Neural progenitor cell (in vitro differentiated cells): ENCODE data around the gene KANSL3. TPM values are rescaled to one million over a fixed set of nuclear protein-coding genes. Genes with fewer than 3 reads are reported as not detected.

Experiments used
- DNase-seq: peaks from one replicate; pipeline ENCODE4 v3.0.0-alpha.2; 2016; ENCODE audit warnings: low spot score
- H2AFZ ChIP-seq: fragments of 200-600 bp; sonication (generic); replicated peaks from 2 replicates; pipeline ENCODE4 v1.6.1; 2016; ENCODE audit warnings: antibody characterized with exemption
- H3F3A ChIP-seq: fragments of 200-600 bp; sonication (generic); 2 replicates; pipeline ENCODE4 v1.6.1; 2016; ENCODE audit warnings: antibody characterized with exemption, low read depth
- H3K27ac ChIP-seq: fragments of 200-600 bp; sonication (generic); 2 replicates; pipeline ENCODE4 v1.5.1; 2016; ENCODE audit warnings: mild to moderate bottlenecking
- H3K27me3 ChIP-seq: fragments of 200-600 bp; sonication (generic); 2 replicates; pipeline ENCODE4 v1.6.1; 2016; ENCODE audit warnings: mild to moderate bottlenecking, moderate library complexity
- H3K36me3 ChIP-seq: fragments of 200-600 bp; sonication (generic); 2 replicates; pipeline ENCODE4 v1.5.1; 2016
- H3K4me1 ChIP-seq: fragments of 200-600 bp; sonication (generic); 2 replicates; pipeline ENCODE4 v1.6.1; 2016; ENCODE audit warnings: mixed run types
- H3K4me2 ChIP-seq: fragments of 200-600 bp; sonication (generic); 2 replicates; pipeline ENCODE4 v1.6.1; 2016
- H3K4me3 ChIP-seq: fragments of 200-600 bp; sonication (generic); 2 replicates; pipeline ENCODE4 v1.5.1; 2016
- H3K79me2 ChIP-seq: fragments of 200-600 bp; sonication (generic); 2 replicates; pipeline ENCODE4 v1.6.1; 2016; ENCODE audit warnings: low read depth
- H3K9ac ChIP-seq: fragments of 200-600 bp; sonication (generic); 2 replicates; pipeline ENCODE4 v1.6.1; 2016
- H3K9me3 ChIP-seq: fragments of 200-600 bp; sonication (generic); 2 replicates; pipeline ENCODE4 v1.5.1; 2016; ENCODE audit warnings: low read depth
- H4K20me1 ChIP-seq: fragments of 200-600 bp; sonication (generic); 2 replicates; pipeline ENCODE4 v1.6.1; 2016; ENCODE audit warnings: low read depth
- H3K27ac Mint-ChIP-seq: 3 replicates; pipeline ENCODE4 v1.8.0; 2021; ENCODE audit warnings: mixed read lengths
- H3K27me3 Mint-ChIP-seq: 2 replicates; pipeline ENCODE4 v1.8.0; 2022; ENCODE audit warnings: low read depth, mild to moderate bottlenecking, inconsistent platforms, moderate library complexity, mixed read lengths; ENCODE audit not compliant: insufficient read depth
- H3K36me3 Mint-ChIP-seq: 3 replicates; pipeline ENCODE4 v1.8.0; 2021; ENCODE audit warnings: mixed read lengths
- H3K4me1 Mint-ChIP-seq: 3 replicates; pipeline ENCODE4 v1.8.0; 2021; ENCODE audit warnings: mixed read lengths
- H3K4me3 Mint-ChIP-seq: 3 replicates; pipeline ENCODE4 v1.8.0; 2021; ENCODE audit warnings: mild to moderate bottlenecking, moderate library complexity, mixed read lengths
- H3K9me3 Mint-ChIP-seq: 3 replicates; pipeline ENCODE4 v1.8.0; 2020; ENCODE audit warnings: mixed read lengths
- EZH2 ChIP-seq: fragments of 200-600 bp; sonication (generic); IDR thresholded peaks from 2 replicates; pipeline ENCODE4 v1.6.1; 2017; ENCODE audit warnings: antibody characterized with exemption, mild to moderate bottlenecking, moderate library complexity
- EZH2phosphoT487 ChIP-seq: fragments of 200-600 bp; sonication (generic); IDR thresholded peaks from 2 replicates; pipeline ENCODE4 v1.6.1; 2017; ENCODE audit warnings: antibody characterized with exemption
- total RNA-seq: library from RNA; depleted of rRNA; stranded (reverse); fragments of >200 nt; gene quantifications from 2 replicates; pipeline ENCODE4 v1.2.3, GENCODE V29; 2015; ENCODE audit warnings: low replicate concordance
- TF ChIP-seq, protein P1 (sequence below): fragments of 200-600 bp; sonication (generic); IDR thresholded peaks from 2 replicates; pipeline ENCODE4 v1.5.1; 2017; ENCODE audit warnings: antibody characterized with exemption, mild to moderate bottlenecking

Gene KANSL3
- total RNA-seq, 1 donor from 2014 or later: 32.9 TPM

DNA sequence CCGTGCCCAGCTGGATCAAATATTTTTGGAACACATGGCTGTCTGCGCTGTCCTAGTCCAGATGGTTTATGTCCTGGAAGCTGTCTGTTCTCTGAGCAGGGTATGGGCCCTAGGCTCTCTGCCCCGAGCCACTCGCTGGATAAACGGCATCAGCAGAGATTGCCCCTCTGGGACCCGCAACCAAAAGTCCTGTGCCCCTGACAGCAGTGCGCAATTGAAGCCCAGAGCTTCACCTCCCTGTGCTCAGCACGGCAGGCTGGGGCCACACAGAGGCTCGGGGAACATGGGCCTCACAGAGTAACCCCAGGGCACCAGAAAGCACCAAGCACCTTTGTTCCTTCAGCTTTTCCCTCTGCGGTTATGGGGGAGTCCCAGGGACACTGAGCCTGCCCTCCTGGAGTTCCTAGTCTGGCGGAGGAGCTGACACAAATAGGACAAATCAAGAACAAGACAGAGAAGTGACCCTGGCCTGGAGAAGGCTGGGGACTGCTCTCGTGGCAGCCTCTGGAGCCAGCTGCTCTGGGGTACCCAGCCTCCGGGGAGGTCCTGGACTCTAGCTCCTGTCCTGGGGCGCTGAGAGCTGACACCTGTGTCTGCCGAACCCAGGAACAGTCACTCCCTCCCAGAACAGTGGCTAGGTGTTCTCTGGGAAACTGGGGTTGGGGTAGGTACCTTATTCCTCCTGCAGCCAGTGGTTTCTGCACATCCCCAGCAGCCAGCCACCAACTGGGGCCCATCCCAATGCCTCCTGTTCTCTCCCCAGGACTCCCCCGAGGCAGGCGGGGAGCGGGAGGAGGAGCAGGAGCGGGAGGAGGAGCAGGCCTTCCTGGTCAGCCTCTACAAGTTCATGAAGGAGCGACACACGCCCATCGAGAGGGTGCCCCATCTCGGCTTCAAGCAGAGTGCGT, 89.3 kb downstream of the KANSL3 start:
- Histone ChIP-seq H3K4me2 (no peak overlapping the region), H3K79me2 (no peaks in the 10 kb centered on the region), H3K4me3 (no peak overlapping the region), H3K27ac (no peak overlapping the region), H2AFZ (no peak overlapping the region), H4K20me1 (no peaks in the 10 kb centered on the region), H3K9ac (no peak overlapping the region), H3K9me3 (no peaks in the 10 kb centered on the region), H3K4me1 (no peaks in the 10 kb centered on the region), H3K36me3 (no peaks in the 10 kb centered on the region), H3F3A (no peaks in the 10 kb centered on the region), H3K27me3 (no peaks in the 10 kb centered on the region)
- peaks cover 8% of the 10 kb centered on the region for H3K9me3 Mint-ChIP-seq
- H3K27ac Mint-ChIP-seq: no peak overlapping the region
- no peaks in the 10 kb centered on the region for H3K4me1 Mint-ChIP-seq
- H3K36me3 Mint-ChIP-seq: peaks cover 11% of the 10 kb centered on the region
- TF ChIP-seq EZH2phosphoT487 (no peak), EZH2 (no peak)
- TF ChIP-seq, protein P1, sequence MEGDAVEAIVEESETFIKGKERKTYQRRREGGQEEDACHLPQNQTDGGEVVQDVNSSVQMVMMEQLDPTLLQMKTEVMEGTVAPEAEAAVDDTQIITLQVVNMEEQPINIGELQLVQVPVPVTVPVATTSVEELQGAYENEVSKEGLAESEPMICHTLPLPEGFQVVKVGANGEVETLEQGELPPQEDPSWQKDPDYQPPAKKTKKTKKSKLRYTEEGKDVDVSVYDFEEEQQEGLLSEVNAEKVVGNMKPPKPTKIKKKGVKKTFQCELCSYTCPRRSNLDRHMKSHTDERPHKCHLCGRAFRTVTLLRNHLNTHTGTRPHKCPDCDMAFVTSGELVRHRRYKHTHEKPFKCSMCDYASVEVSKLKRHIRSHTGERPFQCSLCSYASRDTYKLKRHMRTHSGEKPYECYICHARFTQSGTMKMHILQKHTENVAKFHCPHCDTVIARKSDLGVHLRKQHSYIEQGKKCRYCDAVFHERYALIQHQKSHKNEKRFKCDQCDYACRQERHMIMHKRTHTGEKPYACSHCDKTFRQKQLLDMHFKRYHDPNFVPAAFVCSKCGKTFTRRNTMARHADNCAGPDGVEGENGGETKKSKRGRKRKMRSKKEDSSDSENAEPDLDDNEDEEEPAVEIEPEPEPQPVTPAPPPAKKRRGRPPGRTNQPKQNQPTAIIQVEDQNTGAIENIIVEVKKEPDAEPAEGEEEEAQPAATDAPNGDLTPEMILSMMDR: no peak
- peaks cover 2% of the 10 kb centered on the region for H3K27me3 Mint-ChIP-seq
- DNase-seq: no peak
- no peak overlapping the region for H3K4me3 Mint-ChIP-seq

DNA sequence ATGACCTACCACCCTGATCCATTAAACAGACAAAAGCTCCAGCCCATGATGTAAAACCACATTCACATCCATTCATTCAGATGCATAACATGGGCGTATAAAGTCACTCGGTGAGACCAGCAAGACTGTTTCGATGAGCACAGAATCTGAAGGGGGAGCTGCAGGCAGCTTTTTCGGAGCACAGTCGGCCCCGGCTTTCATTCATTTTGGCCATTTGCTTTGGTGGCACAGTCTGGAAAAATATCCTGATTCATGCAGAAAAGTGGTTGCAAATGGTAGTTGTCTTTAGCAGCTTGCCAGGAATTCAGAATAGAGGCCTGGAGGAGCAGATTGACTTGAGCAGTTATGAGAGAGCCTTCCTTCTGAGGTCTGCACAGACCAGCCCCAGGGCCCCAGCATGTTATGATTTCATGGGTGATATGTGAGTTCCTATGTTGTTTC, 90.4 kb downstream of the KANSL3 start:
- H3K9ac ChIP-seq: no peak overlapping the region
- H3K9me3 ChIP-seq: no peaks in the 10 kb centered on the region
- no peak overlapping the region for H3K4me3 ChIP-seq
- no peaks in the 10 kb centered on the region for H3F3A ChIP-seq
- H3K4me1 ChIP-seq: no peaks in the 10 kb centered on the region
- H3K36me3 ChIP-seq: no peaks in the 10 kb centered on the region
- DNase-seq: no peak
- Mint-ChIP-seq H3K36me3 (peaks cover 15% of the 10 kb centered on the region), H3K4me3 (no peak overlapping the region), H3K9me3 (peaks cover 8% of the 10 kb centered on the region), H3K4me1 (no peaks in the 10 kb centered on the region), H3K27ac (no peak overlapping the region), H3K27me3 (no peaks in the 10 kb centered on the region)
- H3K4me2 ChIP-seq: no peak overlapping the region
- TF ChIP-seq EZH2phosphoT487: no peak
- TF ChIP-seq EZH2: no peak
- TF ChIP-seq, protein P1: no peak
- no peak overlapping the region for H3K27ac ChIP-seq
- H3K27me3 ChIP-seq: no peaks in the 10 kb centered on the region
- no peak overlapping the region for H2AFZ ChIP-seq
- no peaks in the 10 kb centered on the region for H4K20me1 ChIP-seq
- no peaks in the 10 kb centered on the region for H3K79me2 ChIP-seq

DNA sequence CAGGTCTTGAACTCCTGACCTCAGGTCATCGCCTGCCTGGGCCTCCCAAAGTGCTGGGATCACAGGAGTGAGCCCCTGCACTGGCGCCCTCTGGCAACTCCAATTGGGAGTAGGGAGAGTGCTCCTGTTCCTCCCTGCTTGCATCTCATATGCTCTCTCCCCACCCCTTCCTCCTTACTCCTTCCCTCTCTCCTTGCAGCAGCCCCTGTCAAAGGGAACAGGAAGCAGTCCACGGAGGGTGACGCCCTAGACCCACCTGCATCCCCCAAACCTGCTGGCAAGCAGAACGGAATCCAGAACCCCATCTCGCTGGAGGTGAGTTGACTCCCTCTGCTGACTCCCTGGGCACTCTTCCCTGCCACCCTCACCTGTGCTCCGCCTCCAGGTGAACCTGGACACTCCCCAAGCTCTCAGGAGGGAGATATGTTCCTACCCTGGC, 90.9 kb downstream of the KANSL3 start:
- H3K36me3 Mint-ChIP-seq: peaks cover 15% of the 10 kb centered on the region
- Histone ChIP-seq H4K20me1 (no peaks in the 10 kb centered on the region), H3K27ac (no peak overlapping the region), H3K4me3 (no peak overlapping the region), H3K4me1 (peaks cover 2% of the 10 kb centered on the region), H3K9me3 (no peaks in the 10 kb centered on the region), H2AFZ (no peak overlapping the region), H3K27me3 (peaks cover 4% of the 10 kb centered on the region), H3K36me3 (no peaks in the 10 kb centered on the region), H3F3A (no peaks in the 10 kb centered on the region), H3K9ac (no peak overlapping the region), H3K79me2 (no peaks in the 10 kb centered on the region), H3K4me2 (no peak overlapping the region)
- TF ChIP-seq, protein P1: no peak
- TF ChIP-seq EZH2 (no peak), EZH2phosphoT487 (no peak)
- no peak for DNase-seq
- H3K27me3 Mint-ChIP-seq: no peaks in the 10 kb centered on the region
- H3K9me3 Mint-ChIP-seq: peaks cover 8% of the 10 kb centered on the region
- no peak overlapping the region for H3K4me3 Mint-ChIP-seq
- H3K27ac Mint-ChIP-seq: no peak overlapping the region
- no peaks in the 10 kb centered on the region for H3K4me1 Mint-ChIP-seq
